ENCODE measurements around the gene ECEL1.
"Not testable (repeated sequence)": the region's sequence is repeated elsewhere in the genome, so short reads cannot be mapped to it uniquely, and the experiment has no call there.

The ECEL1 gene

GRCh38 chr2:232458661-232459418 lies 28.8 kb downstream of the ECEL1 start:
- no peak for DNase-seq (ENCODE audit: low spot score)

- no peak for DNase-seq (ENCODE audit: low spot score)
Measured at GRCh38 chr2:232458051-232458660, 29.5 kb downstream of the ECEL1 start.

GRCh38 chr2:232457121-232458011 lies 30.3 kb downstream of the ECEL1 start:
- DNase-seq (ENCODE audit: low spot score): no peak

GRCh38 chr2:232456296-232457120 lies 31.1 kb downstream of the ECEL1 start:
- DNase-seq (ENCODE audit: low spot score): no peak

- no peak for DNase-seq (ENCODE audit: low spot score)
Measured at GRCh38 chr2:232455426-232456255, 32.0 kb downstream of the ECEL1 start, which contains the start of gene ALPI. Gene ALPI, plus strand, starts transcription at chr2:232456153. Its CDS starts 47 bp downstream, at chr2:232456200.

GRCh38 chr2:232454630-232455029 lies 33.0 kb downstream of the ECEL1 start:
- no peak for DNase-seq (ENCODE audit: low spot score)

- DNase-seq (ENCODE audit: low spot score): not testable (repeated sequence)
Measured at GRCh38 chr2:232451645-232452044, 36.0 kb downstream of the ECEL1 start.

GRCh38 chr2:232449964-232450363 lies 37.7 kb downstream of the ECEL1 start:
- no peak for DNase-seq (ENCODE audit: low spot score)

GRCh38 chr2:232448304-232448690 lies 39.3 kb downstream of the ECEL1 start:
- no peak for DNase-seq (ENCODE audit: low spot score)

GRCh38 chr2:232447638-232448303 lies 39.9 kb downstream of the ECEL1 start:
- DNase-seq (ENCODE audit: low spot score): no peak

- DNase-seq (ENCODE audit: low spot score): no peak
Measured at GRCh38 chr2:232447091-232447620, 40.5 kb downstream of the ECEL1 start.

GRCh38 chr2:232446266-232446777 lies 41.3 kb downstream of the ECEL1 start:
- not testable (repeated sequence) for DNase-seq (ENCODE audit: low spot score)

- DNase-seq (ENCODE audit: low spot score): not testable (repeated sequence)
Measured at GRCh38 chr2:232445149-232445885, 42.3 kb downstream of the ECEL1 start.

GRCh38 chr2:232444409-232445148 lies 43.1 kb downstream of the ECEL1 start:
- DNase-seq (ENCODE audit: low spot score): peak; percentile 56

- DNase-seq (ENCODE audit: low spot score): not testable (repeated sequence)
Measured at GRCh38 chr2:232443669-232444408, 43.8 kb downstream of the ECEL1 start.

GRCh38 chr2:232443047-232443446 lies 44.6 kb downstream of the ECEL1 start:
- not testable (repeated sequence) for DNase-seq (ENCODE audit: low spot score)

- not testable (repeated sequence) for DNase-seq (ENCODE audit: low spot score)
Measured at GRCh38 chr2:232442431-232442830, 45.2 kb downstream of the ECEL1 start.

All from kidney capillary endothelial cell (primary cell).